Right lobe of liver (tissue), 4 donors: ENCODE results near the gene DYSF.

Experiments used
- CTCF ChIP-seq, 4 donors: fragments of 200-600 bp in 3 of 4; fragments of 450-650 bp in 1 of 4; IDR thresholded peaks; one replicate each; pipeline versions ENCODE4 v1.5.1 to v1.8.0; 2016 to 2022; ENCODE audit warnings: antibody characterized with exemption in 4 of 4, mild to moderate bottlenecking in 2 of 4
- POLR2A ChIP-seq: fragments of 450-650 bp; IDR thresholded peaks from one replicate; pipeline ENCODE4 v1.6.1; 2017; ENCODE audit warnings: antibody characterized with exemption, mild to moderate bottlenecking
- donor health status: DM: no; HTN: no; CAD: no.
- donor health status: DM: no; HTN: no; CAD: no.
- donor health status: DM: no; HTN: yes; CAD: no.

- TF ChIP-seq CTCF (IDR thresholded peaks at IDR 0.05) (no peak), POLR2A (no peak)
These were observed 225.5 kb downstream of the DYSF start for GRCh38 chr2:71678874-71679273.
